Right lobe of liver (tissue), 6 donors: ENCODE results near the gene GPR142. TPM values are rescaled to one million over a fixed set of nuclear protein-coding genes. Genes with fewer than 3 reads are reported as not detected.

Experiments used
- ATAC-seq, 4 donors: fragments of 200-7000 bp; cut with Tn5 transposase; one replicate each; pipeline ENCODE4 v1.9.1; 2020; ENCODE audit warnings: mild to moderate bottlenecking in 4 of 4, moderate library complexity in 4 of 4
- DNase-seq, 3 donors: peaks; one replicate each; pipeline ENCODE4 v3.0.0-alpha.2; 2020
- H3K27ac ChIP-seq, 3 donors: fragments of 200-600 bp; one replicate each; pipeline ENCODE4 v1.8.0; 2022
- H3K27me3 ChIP-seq, 2 donors: fragments of 200-600 bp; one replicate each; pipeline ENCODE4 v1.8.0; 2022
- H3K36me3 ChIP-seq, 4 donors: fragments of 200-600 bp; sonication (generic) in 1 of 4; one replicate each; pipeline versions ENCODE4 v1.5.1 to v1.8.0; 2017 to 2022; ENCODE audit warnings: control low read depth in 1 of 4
- H3K4me1 ChIP-seq, 4 donors: fragments of 200-600 bp; sonication (generic) in 1 of 4; one replicate each; pipeline versions ENCODE4 v1.5.1 to v1.8.0; 2017 to 2022; ENCODE audit warnings: control low read depth in 1 of 4
- H3K4me3 ChIP-seq, 3 donors: fragments of 200-600 bp; one replicate each; pipeline ENCODE4 v1.8.0; 2022
- H3K9me3 ChIP-seq, 4 donors: fragments of 200-600 bp; sonication (generic) in 1 of 4; one replicate each; pipeline versions ENCODE4 v1.5.1 to v1.8.0; 2017 to 2022; ENCODE audit warnings: control low read depth in 1 of 4
- POLR2A ChIP-seq: fragments of 450-650 bp; IDR thresholded peaks from one replicate; pipeline ENCODE4 v1.6.1; 2017; ENCODE audit warnings: antibody characterized with exemption, mild to moderate bottlenecking
- WGBS: methylation state at CpG from one replicate; pipeline ENCODE4 v1.1.6; 2018; ENCODE audit warnings: low coverage, low lambda C conversion rate; ENCODE audit not compliant: insufficient coverage; ENCODE audit errors: missing lambda C conversion rate; 5-methylcytosine and 5-hydroxymethylcytosine counted together
- intact Hi-C, 2 donors: fragments of 100-400 bp; cut with DNase I; formaldehyde crosslinking; loops; one replicate each; pipeline versions ENCODE4 v1.11.2 to v1.14.1; 2022
- total RNA-seq, 6 experiments: library from RNA; depleted of rRNA in 2 of 6; stranded (reverse); fragments of >200 nt in 2 of 6; fragmentation: NEBNext Ultra II Directional in 3 of 6; extraction: Animal tissue kit (Norgen Biotek cat#: 25700) in 3 of 6; gene quantifications; one replicate each; pipeline versions ENCODE4 v1.1.0 to v1.2.4, GENCODE V29; 2016 to 2023
- TF ChIP-seq, protein P1 (sequence below), 4 donors: fragments of 200-600 bp in 3 of 4; fragments of 450-650 bp in 1 of 4; IDR thresholded peaks; one replicate each; pipeline versions ENCODE4 v1.5.1 to v1.8.0; 2016 to 2022; ENCODE audit warnings: antibody characterized with exemption in 4 of 4, mild to moderate bottlenecking in 2 of 4
- donor health status: DM: no; HTN: yes; CAD: no.
- donor health status: DM: no; HTN: no; CAD: no.
- donor health status: DM: no; HTN: no; CAD: no.
- donor health status: DM: no; HTN: yes; CAD: no.
- donor health status: DM: no; HTN: yes; CAD: no.

Gene GPR142
- total RNA-seq, 6 experiments from 2014 or later, result 0.24 TPM; not detected in 5

DNA sequence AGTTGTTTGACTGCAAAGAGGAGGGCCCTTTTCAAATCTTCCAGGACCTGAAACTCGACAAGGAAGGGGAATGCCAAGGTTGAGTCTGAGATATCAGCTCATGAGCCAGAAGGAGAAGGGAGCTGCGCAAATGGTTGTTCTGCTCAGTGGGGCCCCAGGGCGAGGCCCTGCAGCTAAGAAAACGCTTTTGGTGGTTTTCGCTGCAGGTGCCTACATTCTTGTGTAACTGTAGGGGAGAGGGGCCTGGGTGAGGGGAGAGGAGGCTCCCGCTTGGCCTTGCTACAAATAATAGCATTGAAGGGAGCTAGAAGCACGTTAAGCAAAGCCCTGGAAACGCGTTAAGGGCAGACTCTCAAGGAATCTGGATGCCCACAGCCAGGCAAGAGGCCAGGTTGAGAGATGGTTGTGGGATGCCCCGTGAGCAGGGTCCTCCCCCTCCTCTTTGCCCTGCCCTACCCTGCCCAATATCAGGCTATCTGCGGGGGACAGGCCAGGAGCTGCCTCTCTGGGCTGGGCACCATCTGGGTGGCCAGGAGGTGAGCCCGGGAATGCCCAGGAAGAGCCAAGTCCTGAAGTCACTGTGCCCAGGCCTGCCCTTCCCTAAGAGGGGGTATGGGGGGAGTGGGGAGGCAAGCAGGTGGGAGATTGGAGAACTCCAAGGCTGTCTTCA is 21.9 kb downstream of the GPR142 start:
- Histone ChIP-seq H3K9me3 (no peaks in the 10 kb centered on the region), H3K4me3 (no peak overlapping the region), H3K27me3 (no peaks in the 10 kb centered on the region), H3K36me3 (no peaks in the 10 kb centered on the region), H3K4me1 (peaks cover 0 to 5% (median 0%) of the 10 kb centered on the region in 4 donors), H3K27ac (no peak overlapping the region)
- TF ChIP-seq POLR2A, result no peak
- TF ChIP-seq, protein P1, sequence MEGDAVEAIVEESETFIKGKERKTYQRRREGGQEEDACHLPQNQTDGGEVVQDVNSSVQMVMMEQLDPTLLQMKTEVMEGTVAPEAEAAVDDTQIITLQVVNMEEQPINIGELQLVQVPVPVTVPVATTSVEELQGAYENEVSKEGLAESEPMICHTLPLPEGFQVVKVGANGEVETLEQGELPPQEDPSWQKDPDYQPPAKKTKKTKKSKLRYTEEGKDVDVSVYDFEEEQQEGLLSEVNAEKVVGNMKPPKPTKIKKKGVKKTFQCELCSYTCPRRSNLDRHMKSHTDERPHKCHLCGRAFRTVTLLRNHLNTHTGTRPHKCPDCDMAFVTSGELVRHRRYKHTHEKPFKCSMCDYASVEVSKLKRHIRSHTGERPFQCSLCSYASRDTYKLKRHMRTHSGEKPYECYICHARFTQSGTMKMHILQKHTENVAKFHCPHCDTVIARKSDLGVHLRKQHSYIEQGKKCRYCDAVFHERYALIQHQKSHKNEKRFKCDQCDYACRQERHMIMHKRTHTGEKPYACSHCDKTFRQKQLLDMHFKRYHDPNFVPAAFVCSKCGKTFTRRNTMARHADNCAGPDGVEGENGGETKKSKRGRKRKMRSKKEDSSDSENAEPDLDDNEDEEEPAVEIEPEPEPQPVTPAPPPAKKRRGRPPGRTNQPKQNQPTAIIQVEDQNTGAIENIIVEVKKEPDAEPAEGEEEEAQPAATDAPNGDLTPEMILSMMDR (IDR thresholded peaks at IDR 0.05), result no peak
- DNase-seq (no peak), ATAC-seq (no peak)
- 73% methylated on average over 7 of the region's 12 CpGs for WGBS
- intact Hi-C loops, result no loop called here

DNA sequence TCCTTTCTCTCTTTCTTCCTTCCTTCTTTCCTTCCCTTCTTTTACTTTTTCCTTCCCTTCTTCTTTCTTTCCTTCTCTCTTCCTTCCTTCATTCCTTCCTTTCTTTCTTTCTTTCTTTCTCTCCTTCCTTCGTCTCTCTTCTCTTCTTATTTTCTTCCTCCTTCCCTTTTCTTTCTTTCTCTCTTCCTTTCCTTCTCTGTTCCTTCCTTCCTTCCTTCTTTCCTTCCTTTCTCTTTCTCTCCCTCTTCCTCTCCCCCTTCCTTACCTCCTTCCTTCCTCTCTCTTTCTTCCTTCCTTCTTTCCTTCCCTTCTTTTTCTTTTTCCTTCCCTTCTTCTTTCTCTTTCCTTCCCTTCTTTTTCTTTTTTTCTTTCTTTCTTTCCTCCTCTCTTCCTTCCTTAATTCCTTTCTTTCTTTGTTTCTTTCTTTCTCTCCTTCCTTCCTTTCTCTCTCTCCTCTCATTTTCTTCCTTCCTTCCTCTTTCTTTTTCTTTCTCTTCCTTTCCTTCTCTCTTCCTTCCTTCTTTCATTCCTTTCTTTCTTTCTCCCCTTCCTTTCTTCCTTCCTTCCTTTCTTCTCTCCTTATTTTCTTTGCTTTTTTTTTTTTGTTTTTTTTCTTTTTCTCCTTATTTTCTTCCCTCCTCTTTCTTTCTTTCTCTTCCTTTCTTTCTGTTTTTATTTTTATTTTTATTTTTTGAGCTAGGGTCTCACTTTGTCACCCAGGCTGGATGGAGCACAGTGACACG is 22.8 kb downstream of the GPR142 start:
- H3K27me3 ChIP-seq, result no peaks in the 10 kb centered on the region
- no peaks in the 10 kb centered on the region for H3K36me3 ChIP-seq
- no peak for ATAC-seq
- no peak for DNase-seq
- intact Hi-C loops, result no loop called here
- H3K4me1 ChIP-seq, result peaks cover 0 to 5% (median 0%) of the 10 kb centered on the region in 4 donors
- H3K4me3 ChIP-seq, result no peak overlapping the region
- WGBS, result 59% methylated on average over 2 of the region's 2 CpGs
- no peak overlapping the region for H3K27ac ChIP-seq
- TF ChIP-seq, protein P1 (IDR thresholded peaks at IDR 0.05), result no peak
- TF ChIP-seq POLR2A, result no peak
- no peaks in the 10 kb centered on the region for H3K9me3 ChIP-seq

DNA sequence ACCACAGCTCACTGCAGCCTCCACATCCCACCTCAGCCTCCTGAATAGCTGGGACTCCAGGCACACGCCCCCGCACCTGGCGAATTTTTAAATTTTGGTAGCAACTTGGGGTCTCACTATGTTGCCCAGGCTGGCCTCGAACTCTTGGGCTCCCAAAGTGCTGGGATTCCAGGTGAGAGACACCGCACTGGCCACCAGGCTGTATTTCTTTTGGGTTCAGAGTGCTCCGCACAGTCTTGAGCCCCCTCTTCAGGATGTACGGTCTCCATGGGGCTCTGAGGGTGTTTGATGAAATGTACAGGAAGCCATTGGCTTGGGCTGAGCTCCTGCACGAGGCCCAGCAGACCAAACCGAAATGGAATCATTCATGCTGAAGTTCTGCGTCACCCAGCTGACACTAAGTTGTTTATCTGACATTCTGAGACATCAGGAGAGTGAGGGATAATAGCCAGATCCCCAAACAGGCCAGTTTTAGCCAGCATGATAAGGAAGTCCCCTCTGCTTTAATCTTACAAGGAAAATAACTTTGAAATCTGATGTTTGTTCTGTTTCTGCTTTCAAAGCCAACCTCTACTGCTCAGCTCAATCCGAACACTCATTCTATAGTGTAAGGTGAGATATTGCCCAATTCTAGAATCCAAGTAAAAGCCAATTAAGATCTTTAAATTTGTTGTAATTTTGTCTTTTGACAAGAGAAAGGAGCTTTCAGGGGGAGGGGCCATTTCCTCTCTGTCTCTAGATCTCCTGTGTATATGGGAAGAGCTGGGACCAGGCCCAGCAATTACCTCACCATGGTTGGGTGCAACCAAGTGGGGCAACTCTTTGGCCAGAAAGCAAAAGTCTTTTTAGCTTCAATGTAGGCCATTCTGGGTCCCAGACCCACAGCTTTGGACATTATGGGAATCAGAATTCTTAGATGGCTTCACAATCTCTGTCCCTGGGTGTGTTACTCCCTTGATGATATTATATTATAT is 23.7 kb downstream of the GPR142 start:
- WGBS, result 94% methylated on average over 4 of the region's 11 CpGs
- H3K36me3 ChIP-seq, result no peaks in the 10 kb centered on the region
- no peak overlapping the region for H3K27ac ChIP-seq
- H3K27me3 ChIP-seq, result no peaks in the 10 kb centered on the region
- DNase-seq, result no peak
- H3K4me3 ChIP-seq, result no peak overlapping the region
- no peaks in the 10 kb centered on the region for H3K9me3 ChIP-seq
- H3K4me1 ChIP-seq, result peaks cover 0 to 5% (median 0%) of the 10 kb centered on the region in 4 donors
- TF ChIP-seq, protein P1 (IDR thresholded peaks at IDR 0.05), result no peak
- TF ChIP-seq POLR2A, result no peak
- peak in 2 of 4 donors; percentile 68 to 76 for ATAC-seq
- intact Hi-C loops, result no loop called here

DNA sequence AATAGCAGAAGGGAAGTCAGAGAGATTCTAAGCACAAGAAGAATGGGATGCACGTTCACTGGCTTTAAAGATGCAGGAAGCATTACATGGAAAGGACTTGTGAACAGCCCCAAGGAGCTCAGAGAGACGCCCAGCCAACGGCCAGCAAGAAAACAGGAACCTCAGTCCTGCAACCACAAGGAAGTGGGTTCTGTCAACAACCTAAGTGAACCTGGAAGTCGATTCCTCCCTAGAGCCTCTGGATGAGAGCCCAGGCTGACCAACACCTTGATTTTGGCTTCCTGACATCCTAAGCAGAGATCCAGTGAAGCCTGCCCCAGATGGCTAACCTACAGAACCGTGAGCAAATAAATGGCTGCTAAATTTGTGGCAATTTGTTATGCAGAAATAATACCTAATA is 24.5 kb downstream of the GPR142 start:
- Histone ChIP-seq H3K4me3 (no peak overlapping the region), H3K27ac (no peak overlapping the region), H3K9me3 (no peaks in the 10 kb centered on the region), H3K36me3 (no peaks in the 10 kb centered on the region), H3K27me3 (no peaks in the 10 kb centered on the region), H3K4me1 (peaks cover 0 to 5% (median 0%) of the 10 kb centered on the region in 4 donors)
- no peak for DNase-seq
- no peak for ATAC-seq
- 73% methylated on average over 3 of the region's 5 CpGs for WGBS
- no peak for TF ChIP-seq POLR2A
- TF ChIP-seq, protein P1 (IDR thresholded peaks at IDR 0.05), result no peak
- intact Hi-C loops, result no loop called here
